Activated naive CD4-positive, alpha-beta T cell treated with anti-CD3 and anti-CD28 coated beads, Interleukin-2, amount 50 U/mL, for 24 hours (primary cell): Measurements from ENCODE around the gene PPM1F.
A peak's percentile ranks its signal among the peaks of the same experiment; 100 is the strongest.
"Not testable (repeated sequence)": the region's sequence is repeated elsewhere in the genome, so short reads cannot be mapped to it uniquely, and the experiment has no call there.

Experiments used
- H3K27ac Mint-ChIP-seq: one replicate; pipeline ENCODE4 v1.8.0; 2021; ENCODE audit warnings: mild to moderate bottlenecking, mixed read lengths
- H3K27me3 Mint-ChIP-seq: one replicate; pipeline ENCODE4 v1.8.0; 2021; ENCODE audit warnings: mixed read lengths
- H3K36me3 Mint-ChIP-seq: one replicate; pipeline ENCODE4 v1.8.0; 2021; ENCODE audit warnings: mixed read lengths
- H3K4me1 Mint-ChIP-seq: one replicate; pipeline ENCODE4 v1.8.0; 2021; ENCODE audit warnings: mixed read lengths
- H3K4me3 Mint-ChIP-seq: one replicate; pipeline ENCODE4 v1.8.0; 2021; ENCODE audit warnings: mild to moderate bottlenecking, mixed read lengths
- H3K9me3 Mint-ChIP-seq: one replicate; pipeline ENCODE4 v1.8.0; 2021; ENCODE audit warnings: mixed read lengths

The PPM1F gene

DNA sequence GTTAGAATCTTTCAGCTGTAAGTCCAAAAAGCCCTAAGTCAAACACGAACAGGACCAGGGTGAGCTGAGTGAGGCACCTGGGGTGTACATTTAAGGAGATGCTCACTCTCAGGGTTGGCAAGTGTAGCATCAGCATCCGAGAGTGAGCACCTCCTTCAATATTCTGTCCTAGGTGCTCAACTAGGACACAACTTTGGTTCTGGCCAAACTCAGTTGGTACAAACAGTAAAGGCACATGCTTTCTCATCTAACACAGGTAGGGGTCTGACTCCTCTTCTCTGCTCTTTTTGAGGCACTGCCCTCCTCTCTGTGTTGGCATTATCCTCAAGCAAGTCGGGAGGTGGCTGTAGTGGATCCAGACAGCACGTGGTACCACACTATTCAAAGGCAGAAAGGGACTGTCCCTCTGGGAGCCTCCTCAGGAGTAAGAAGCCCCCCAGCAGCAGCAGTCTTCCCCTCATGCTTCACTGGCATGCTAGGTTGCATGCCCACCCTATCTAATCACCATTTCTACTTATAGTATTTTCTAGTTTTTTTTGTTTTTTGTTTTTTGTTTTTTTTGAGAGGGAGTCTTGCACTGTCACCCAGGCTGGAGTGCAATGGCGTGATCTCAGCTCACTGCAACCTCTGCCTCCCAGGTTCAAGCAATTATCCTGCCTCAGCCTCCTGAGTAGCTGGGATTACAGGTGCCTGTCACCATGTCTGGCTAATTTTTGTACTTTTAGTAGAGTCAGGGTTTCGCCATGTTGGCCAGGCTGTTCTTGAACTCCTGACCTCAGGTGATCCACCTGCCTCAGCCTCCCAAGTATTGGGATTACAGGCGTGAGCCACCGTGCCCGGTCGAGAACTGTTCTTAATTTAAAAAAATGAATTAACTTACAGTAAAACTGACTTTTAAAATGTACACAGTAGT is 70.6 kb downstream of the PPM1F start:
- no peaks in the 10 kb centered on the region for H3K9me3 Mint-ChIP-seq
- H3K4me1 Mint-ChIP-seq: peaks cover 1% of the 10 kb centered on the region
- H3K36me3 Mint-ChIP-seq: no peaks in the 10 kb centered on the region
- H3K27ac Mint-ChIP-seq: no peak overlapping the region
- no peaks in the 10 kb centered on the region for H3K27me3 Mint-ChIP-seq
- no peak overlapping the region for H3K4me3 Mint-ChIP-seq

DNA sequence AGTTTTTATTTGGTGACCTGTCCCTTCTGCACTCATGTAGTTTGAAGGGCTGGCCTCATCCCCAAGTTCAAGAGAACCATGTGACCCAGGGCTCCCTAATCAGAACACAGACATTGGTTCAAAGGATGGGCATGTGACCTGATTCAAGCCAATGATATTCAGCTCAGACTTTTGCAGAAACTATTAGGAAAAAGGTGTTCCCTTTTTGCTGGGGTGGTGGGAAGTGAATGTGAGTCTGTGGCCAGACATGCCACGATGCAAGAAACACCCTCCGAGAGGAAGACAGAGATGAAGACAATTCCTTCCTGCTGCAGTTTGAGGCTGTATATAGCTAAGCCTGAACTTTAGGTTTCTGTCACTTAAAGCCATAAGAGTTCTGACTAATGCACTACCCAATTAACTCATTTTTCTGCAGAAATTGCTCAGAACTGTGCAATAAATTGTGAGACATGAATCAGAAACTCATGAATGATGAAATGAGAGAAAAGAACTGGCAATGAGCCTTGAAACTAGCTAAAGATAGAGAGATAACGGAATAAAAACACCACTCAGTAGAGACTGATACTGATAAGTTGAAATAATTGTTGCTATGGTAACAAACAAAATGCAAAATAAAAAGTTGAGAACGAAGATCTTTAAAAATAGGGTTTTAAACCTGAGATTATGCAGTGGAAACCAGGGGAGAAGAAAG is 76.0 kb downstream of the PPM1F start:
- H3K4me3 Mint-ChIP-seq: peak overlapping the region; percentile 20
- H3K9me3 Mint-ChIP-seq: no peaks in the 10 kb centered on the region
- H3K4me1 Mint-ChIP-seq: peaks cover 9% of the 10 kb centered on the region
- H3K36me3 Mint-ChIP-seq: no peaks in the 10 kb centered on the region
- H3K27ac Mint-ChIP-seq: peak overlapping the region; percentile 93
- H3K27me3 Mint-ChIP-seq: no peaks in the 10 kb centered on the region

DNA sequence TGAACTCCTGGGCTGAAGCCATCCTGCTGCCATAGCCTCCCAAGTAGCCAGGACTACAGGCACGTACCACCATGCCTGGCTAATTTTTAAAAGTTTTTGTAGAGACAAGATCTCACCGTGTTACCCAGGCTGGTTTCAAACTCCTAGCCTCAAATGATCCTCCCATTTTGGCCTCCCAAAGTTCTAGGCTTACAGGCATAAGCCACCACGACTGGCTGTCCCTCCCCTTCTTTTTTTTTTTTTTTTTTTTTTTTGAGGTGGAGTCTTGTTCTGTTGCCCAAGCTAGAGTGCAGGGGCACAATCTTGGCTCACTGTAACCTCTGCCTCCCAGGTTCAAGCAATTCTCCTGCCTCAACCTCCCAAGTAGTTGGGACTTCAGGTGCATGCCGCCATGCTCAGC is 77.7 kb downstream of the PPM1F start:
- H3K36me3 Mint-ChIP-seq, H3K27ac Mint-ChIP-seq, H3K27me3 Mint-ChIP-seq, H3K4me1 Mint-ChIP-seq, H3K9me3 Mint-ChIP-seq, H3K4me3 Mint-ChIP-seq: not testable (repeated sequence)

DNA sequence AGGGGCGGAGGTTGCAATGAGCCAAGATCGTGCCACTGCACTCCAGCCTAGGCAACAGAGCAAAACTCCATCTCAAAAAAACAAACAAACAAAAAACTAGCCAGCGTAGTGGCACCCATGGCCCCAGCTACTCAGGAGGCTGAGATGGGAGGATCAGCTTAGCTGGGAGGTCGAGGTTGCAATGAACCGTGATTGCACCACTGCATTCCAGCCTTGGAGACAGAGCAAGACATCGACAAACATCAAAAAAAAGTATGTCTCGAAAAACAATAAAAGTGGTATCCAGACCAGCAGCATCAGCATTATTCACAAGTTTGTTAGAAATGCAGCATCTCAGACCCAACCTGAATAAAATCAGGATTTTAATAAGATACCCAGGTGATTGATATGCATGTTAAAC is 79.0 kb downstream of the PPM1F start:
- Mint-ChIP-seq H3K4me3 (no peak overlapping the region), H3K27me3 (no peaks in the 10 kb centered on the region), H3K27ac (no peak overlapping the region), H3K9me3 (no peaks in the 10 kb centered on the region), H3K36me3 (peaks cover 2% of the 10 kb centered on the region), H3K4me1 (peaks cover 14% of the 10 kb centered on the region)

DNA sequence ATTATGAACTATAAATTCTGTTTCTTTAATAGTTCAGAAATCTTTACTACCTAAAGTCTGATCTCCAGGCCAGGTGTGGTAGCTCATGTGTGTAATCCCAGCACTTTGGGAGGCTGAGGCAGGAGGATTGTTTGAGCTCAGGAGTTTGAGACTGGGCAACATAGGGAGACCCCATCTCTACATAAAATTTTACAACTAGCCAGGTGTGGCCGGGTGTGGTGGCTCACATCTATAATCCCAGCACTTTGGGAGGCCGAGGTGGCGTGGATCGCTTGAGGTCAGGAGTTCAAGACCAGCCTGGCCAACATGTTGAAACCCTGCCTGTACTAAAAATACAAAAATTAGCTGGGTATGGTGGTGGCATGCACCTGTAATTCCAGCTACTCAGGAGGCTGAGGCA is 79.9 kb downstream of the PPM1F start:
- H3K27ac Mint-ChIP-seq, H3K27me3 Mint-ChIP-seq, H3K9me3 Mint-ChIP-seq, H3K4me3 Mint-ChIP-seq, H3K36me3 Mint-ChIP-seq: not testable (repeated sequence)
- peaks cover 22% of the 10 kb centered on the region for H3K4me1 Mint-ChIP-seq
